ENCODE measurements around the gene ZNF618.

DNA sequence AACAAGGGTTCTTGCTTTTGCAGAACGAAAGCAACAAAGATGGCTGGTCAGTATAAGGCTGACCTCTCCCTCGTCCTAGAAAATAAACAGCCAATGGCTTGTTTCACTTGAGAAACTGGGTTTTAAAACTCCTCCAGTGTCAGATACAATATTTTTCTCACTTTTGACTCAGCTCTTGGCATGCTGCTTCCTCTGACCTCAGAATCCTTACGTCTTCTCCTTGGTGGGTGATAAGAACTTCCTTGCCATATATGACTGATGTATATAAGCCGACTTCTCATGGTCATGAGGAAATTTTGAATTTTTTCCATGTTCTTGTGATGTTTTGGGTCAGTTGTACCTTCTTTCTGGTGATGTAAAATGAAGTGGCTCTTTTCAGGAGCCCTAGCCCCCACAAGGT, 3.8 kb downstream of the ZNF618 start:
- TF ChIP-seq, protein P1, sequence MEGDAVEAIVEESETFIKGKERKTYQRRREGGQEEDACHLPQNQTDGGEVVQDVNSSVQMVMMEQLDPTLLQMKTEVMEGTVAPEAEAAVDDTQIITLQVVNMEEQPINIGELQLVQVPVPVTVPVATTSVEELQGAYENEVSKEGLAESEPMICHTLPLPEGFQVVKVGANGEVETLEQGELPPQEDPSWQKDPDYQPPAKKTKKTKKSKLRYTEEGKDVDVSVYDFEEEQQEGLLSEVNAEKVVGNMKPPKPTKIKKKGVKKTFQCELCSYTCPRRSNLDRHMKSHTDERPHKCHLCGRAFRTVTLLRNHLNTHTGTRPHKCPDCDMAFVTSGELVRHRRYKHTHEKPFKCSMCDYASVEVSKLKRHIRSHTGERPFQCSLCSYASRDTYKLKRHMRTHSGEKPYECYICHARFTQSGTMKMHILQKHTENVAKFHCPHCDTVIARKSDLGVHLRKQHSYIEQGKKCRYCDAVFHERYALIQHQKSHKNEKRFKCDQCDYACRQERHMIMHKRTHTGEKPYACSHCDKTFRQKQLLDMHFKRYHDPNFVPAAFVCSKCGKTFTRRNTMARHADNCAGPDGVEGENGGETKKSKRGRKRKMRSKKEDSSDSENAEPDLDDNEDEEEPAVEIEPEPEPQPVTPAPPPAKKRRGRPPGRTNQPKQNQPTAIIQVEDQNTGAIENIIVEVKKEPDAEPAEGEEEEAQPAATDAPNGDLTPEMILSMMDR (optimal IDR thresholded peaks at IDR 0.05 in 1 of 3, IDR thresholded peaks at IDR 0.05 in 1 of 3, conservative IDR thresholded peaks at IDR 0.05 in 1 of 3; ENCODE audit: extremely low read depth in 1 of 3, insufficient read depth in 2 of 3, low read length in 3 of 3), result no peak
- TF ChIP-seq EZH2 (IDR thresholded peaks at IDR 0.05; ENCODE audit: low read length), result no peak
